ENCODE results near the gene CLCN1.
A peak's percentile ranks its signal among the peaks of the same experiment; 100 is the strongest.

The CLCN1 gene

GRCh38 chr7:143331179-143331801 is 15.4 kb downstream of the CLCN1 start:
- DNase-seq (ENCODE audit: low read depth in 1 of 2, low spot score in 1 of 2), result no peak

DNA sequence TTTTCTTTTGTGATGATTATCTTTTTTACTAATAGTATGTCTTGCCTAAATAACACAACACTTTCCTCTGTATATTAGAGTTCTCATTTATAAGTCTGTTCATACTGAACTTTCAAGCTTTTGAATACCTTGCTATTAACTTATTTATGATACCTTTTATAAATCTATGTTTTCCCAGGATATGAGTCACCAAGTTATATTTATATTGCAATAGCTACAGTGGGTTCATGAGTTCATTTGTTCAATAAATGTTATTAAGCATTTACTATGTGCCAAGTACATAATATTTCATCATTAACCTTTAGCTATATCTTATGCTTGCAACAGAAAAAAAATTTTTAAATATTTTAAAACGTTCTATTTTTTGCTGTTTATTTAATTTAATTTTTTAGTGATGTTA is 18.3 kb downstream of the CLCN1 start:
- DNase-seq (ENCODE audit: low read depth in 1 of 2, low spot score in 1 of 2), result no peak

DNA sequence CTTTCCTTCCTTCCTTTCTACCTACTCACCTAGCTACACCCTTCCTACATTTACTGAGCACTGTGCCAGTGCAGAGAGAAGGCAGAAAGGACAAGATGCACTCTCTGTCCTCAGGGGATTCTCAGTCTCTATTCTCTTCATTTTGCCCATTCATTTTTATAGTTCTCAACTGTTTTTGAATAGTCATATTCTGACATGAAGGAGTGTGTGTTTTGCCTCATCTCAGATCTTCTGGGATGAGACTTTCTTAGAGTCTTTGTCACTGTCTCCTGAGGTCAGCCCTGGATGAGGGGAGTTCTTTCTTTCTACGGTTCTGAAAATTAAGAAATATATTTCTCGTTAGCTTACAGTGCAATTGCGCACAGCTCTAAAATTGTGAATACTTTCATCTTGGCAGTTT is 21.3 kb downstream of the CLCN1 start:
- no peak for DNase-seq (ENCODE audit: low read depth in 1 of 2, low spot score in 1 of 2)

DNA sequence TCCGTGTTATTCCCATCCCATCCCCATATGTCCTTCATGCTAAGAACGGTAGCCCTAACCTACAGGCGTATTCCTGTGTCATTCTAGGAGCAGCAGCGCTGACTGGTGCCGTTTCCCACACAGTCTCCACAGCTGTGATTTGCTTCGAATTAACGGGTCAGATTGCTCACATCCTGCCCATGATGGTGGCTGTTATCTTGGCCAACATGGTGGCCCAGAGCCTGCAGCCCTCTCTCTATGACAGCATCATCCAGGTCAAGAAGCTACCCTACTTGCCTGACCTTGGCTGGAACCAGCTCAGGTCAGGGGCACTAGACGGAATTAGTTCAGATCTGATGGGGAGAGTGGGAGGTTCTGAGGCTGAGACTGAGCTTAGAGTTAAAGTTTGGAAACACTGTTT is 25.9 kb downstream of the CLCN1 start:
- DNase-seq (ENCODE audit: low read depth in 1 of 2, low spot score in 1 of 2), result no peak

- no peak for DNase-seq (ENCODE audit: low read depth in 1 of 2, low spot score in 1 of 2)
Measured at GRCh38 chr7:143343596-143343995, 27.7 kb downstream of the CLCN1 start.

GRCh38 chr7:143345428-143345900 is 29.6 kb downstream of the CLCN1 start:
- peak; percentile 33 to 48 for DNase-seq (ENCODE audit: low read depth in 1 of 2, low spot score in 1 of 2)

DNA sequence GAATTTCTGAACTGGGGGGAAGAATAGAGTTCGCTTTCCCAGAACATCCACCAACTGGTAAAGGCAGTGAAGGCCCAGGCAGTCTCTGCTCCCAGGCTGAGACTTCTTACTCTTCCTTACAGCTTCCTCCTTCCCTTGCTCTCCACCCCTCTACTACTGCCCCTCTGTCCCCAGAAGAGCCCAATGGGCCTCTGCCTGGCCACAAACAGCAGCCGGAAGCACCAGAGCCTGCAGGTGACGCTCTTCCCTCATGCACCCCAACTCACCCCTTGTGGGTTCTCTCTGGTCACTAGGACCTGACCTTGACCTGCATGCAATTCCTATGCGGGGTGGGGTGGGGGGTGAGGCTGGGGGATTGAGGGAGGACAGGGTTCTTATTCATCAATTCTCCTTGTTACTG is 30.1 kb downstream of the CLCN1 start:
- no peak for DNase-seq (ENCODE audit: low read depth in 1 of 2, low spot score in 1 of 2)

DNA sequence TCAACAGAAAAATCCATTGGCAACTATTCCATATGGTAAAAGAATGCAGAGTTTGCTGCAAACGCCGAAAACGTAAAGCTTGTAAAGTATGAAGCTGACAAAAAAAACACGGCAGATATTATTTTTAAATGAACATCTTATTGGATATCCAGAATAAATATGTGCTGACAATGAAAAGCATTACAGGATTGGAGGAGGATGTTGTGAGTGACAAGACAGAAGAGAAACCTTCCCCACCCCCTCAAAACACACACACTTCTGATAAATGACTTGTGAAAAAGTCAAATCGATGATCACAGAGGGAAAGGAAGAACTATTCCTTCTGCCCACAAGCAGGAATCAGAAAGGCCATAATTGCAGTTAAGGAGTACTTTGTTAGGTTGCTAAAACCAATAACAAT is 32.0 kb downstream of the CLCN1 start:
- DNase-seq (ENCODE audit: low read depth in 1 of 2, low spot score in 1 of 2), result no peak

- DNase-seq (ENCODE audit: low read depth in 1 of 2, low spot score in 1 of 2), result no peak
Measured at GRCh38 chr7:143351060-143351459, 35.1 kb downstream of the CLCN1 start.

GRCh38 chr7:143351574-143351973 is 35.7 kb downstream of the CLCN1 start:
- DNase-seq (ENCODE audit: low read depth in 1 of 2, low spot score in 1 of 2), result no peak

GRCh38 chr7:143352531-143353002 is 36.7 kb downstream of the CLCN1 start:
- no peak for DNase-seq (ENCODE audit: low read depth in 1 of 2, low spot score in 1 of 2)

- no peak for DNase-seq (ENCODE audit: low read depth in 1 of 2, low spot score in 1 of 2)
Measured at GRCh38 chr7:143354376-143354775, 38.5 kb downstream of the CLCN1 start.

DNA sequence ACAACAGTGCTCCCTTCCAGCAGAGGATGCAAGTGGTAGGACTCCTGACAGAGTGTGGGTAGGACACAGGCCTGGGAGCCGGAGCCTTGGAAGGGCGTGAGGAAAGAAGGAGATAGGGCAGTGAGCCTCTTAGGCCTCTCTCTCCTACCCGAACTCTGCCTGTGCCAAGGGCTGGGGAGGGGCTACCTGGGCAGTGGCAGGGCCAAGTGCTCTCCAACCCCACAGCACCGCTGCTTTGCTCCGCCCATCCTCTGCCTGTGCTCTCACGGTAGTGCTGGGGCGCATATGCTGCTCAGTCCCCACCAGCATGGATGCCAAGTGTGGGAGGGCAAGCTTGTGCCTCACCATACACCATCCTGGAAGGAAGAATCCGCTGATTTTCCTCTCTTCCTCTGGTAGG is 39.1 kb downstream of the CLCN1 start:
- DNase-seq (ENCODE audit: low read depth in 1 of 2, low spot score in 1 of 2), result no peak

- DNase-seq (ENCODE audit: low read depth in 1 of 2, low spot score in 1 of 2), result no peak
Measured at GRCh38 chr7:143355450-143356385, 39.8 kb downstream of the CLCN1 start.

DNA sequence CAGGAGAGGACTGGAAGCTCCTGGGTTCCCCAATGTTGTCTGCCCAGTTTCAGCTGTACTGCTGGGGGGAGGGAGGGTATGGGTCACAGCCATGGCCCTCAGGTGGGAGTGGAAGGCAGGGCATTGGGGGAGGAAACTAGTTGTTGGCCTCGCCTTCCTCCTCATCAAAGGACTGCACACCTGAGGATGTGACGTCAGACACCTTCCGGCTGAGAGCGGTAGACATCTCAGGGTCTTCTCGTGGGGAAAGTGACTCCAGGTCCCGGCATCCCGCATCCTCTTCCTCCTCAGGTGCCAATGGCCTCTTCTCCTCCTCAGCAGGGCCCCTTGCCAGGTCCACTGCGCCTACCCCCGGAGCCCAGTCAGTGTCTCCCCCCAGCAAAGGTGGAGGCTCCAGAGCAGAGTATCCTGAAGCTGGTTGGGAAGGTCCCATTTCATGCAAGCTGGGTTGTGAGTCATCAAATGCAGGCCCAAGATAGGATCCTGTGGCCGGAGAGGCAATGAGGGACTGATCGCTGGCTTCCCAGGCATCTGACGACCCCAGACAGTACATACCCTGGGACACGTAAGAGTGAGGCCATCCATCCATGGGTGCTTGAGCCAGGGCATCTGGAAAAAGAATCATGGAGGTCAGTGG is 40.6 kb downstream of the CLCN1 start:
- DNase-seq (ENCODE audit: low read depth in 1 of 2, low spot score in 1 of 2), result no peak

DNA sequence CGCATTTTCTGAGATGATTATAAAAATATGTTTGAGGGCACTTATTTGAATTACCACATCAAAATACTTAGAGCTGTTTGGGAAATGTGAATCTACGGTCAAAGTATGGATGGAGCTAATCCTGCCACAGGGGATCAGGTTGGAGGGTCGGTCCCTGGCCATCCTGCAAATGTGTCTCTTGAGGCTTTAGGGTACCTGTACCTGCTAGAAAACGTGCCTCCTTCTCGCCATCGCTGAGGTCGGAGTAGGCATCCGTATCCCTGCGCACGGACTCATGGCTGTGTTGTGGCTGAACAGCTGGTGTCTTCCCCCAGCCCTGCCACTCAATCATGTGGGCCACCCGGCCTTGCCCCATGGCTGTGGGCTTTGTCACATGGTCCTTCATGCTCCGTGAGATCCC is 42.7 kb downstream of the CLCN1 start:
- DNase-seq (ENCODE audit: low read depth in 1 of 2, low spot score in 1 of 2), result no peak

DNA sequence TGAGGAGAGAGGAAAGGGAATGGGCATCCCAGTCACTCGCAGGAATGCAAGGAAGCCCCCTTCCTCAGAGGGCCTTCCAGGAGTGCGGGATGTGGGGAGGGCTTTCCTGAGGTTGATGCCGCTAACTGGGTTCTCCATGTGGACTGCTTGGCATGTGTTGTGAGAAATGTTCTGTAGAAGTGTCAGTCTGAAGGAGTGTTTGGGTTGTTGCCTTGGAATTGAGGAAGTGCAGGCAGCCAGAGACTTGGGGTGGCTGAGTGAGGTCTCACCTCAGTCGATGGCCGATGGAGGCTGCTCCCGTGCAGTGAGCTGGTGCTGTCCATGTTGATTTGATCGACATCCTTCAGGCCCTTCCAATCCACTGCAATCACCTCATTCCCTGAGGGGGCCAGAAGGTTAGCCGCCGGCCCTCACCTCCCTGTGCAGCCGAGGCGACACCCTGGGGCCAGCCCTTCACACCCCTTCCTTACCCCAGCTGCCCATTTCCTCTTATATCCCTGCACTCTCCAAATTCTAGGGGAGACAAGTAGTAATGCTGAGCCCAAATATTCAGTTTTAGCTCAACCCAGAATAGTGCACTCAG is 44.0 kb downstream of the CLCN1 start:
- DNase-seq (ENCODE audit: low read depth in 1 of 2, low spot score in 1 of 2), result no peak

GRCh38 chr7:143360788-143361551 is 45.1 kb downstream of the CLCN1 start:
- DNase-seq (ENCODE audit: low read depth in 1 of 2, low spot score in 1 of 2), result no peak

DNA sequence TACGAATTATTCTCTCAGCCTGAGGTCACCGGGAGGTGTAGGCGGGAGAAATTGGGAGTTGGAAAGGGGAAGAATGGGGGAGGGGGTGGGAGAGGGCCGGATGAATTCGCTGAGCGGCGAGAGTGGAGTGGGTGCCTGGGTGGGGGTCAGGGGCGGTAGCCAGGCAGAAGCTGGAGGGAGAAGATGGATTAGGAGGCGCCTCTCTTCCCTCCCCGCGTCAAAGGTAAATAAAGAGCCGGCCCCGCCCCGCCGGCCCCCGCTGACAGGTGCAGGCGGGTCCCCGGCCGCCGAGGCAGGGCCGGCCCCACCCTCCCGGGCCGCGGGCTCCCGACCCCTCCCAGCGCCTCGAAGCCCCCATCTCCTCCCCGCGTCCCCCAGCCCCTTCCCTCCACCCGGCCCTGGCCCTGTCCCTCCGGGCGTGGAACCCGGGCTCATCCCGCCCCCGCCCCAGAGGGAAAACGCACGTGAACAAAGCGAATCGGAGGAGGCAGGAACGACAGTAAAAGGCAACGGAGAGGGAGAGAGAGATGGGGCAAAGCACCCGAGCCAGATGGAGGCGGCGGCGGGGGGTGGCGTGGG is 45.7 kb downstream of the CLCN1 start:
- DNase-seq (ENCODE audit: low read depth in 1 of 2, low spot score in 1 of 2), result no peak

All from stimulated activated CD4-positive, alpha-beta T cell treated with anti-CD3 and anti-CD28 coated beads, Interleukin-15, amount 100 ng/mL, for 1 hour (primary cell).